K562 (cell line): ENCODE results near the gene FAM107B. TPM values are rescaled to one million over a fixed set of nuclear protein-coding genes. Genes with fewer than 3 reads are reported as not detected.

Experiments
- ATAC-seq: fragments of 200-7000 bp; cut with Tn5 transposase; 3 replicates; pipeline ENCODE4 v1.9.1; 2020; ENCODE audit warnings: moderate library complexity
- BruUV-seq: library from RNA; stranded (reverse); fragments of 400-500 nt; replicated peaks from 2 replicates; lab custom pipeline; 2021; lab: Mats Ljungman, UMichigan
- CTCF ChIA-PET: fragments of 300-600 bp; formaldehyde crosslinking; extraction: SDS; loops from one replicate; lab custom pipeline; 2021; ENCODE audit warnings: low intra/inter-chr PET ratio; lab: Yijun Ruan, JAX
- POLR2A ChIA-PET: fragments of 300-600, 350-650 bp; sonication (Branson Sonifier 250); formaldehyde crosslinking; extraction: SDS; loops from one replicate; lab custom pipeline; 2021; ENCODE audit warnings: antibody characterized with exemption, inconsistent platforms; lab: Yijun Ruan, JAX
- DNase-seq, 4 experiments: peaks; one replicate each; pipeline versions ENCODE4 v3.0.0 to v3.0.0-alpha.2; 2011 to 2018; ENCODE audit warnings: low spot score in 3 of 4, mixed read lengths in 3 of 4; ENCODE audit errors: extremely low read depth in 1 of 4
- FAIRE-seq: peaks from 2 replicates; lab custom pipeline; 2011; peaks lifted over from hg19 to GRCh38; lab: Jason Lieb, UNC
- H2AFZ ChIP-seq: 2 replicates; pipeline ENCODE4 v1.6.0; 2011; ENCODE audit warnings: low read depth, low read length, control low read depth, inconsistent platforms
- H3K27ac ChIP-seq: fragments of 200-600 bp; 3 replicates; pipeline ENCODE4 v1.8.0; 2011; ENCODE audit warnings: low read depth, mild to moderate bottlenecking, control low read depth, inconsistent platforms, low read length, moderate library complexity, mixed read lengths; ENCODE audit errors: extremely low read depth
- H3K27me3 ChIP-seq, 2 experiments: fragments of 300-600 bp in 1 of 2; 2 replicates in 1 of 2; 3 replicates in 1 of 2; pipeline versions ENCODE4 v1.6.0 to v1.8.0; 2011; ENCODE audit warnings: inconsistent platforms in 2 of 2, low read length in 2 of 2, mild to moderate bottlenecking in 1 of 2, mixed read lengths in 1 of 2, moderate library complexity in 1 of 2; ENCODE audit not compliant: control insufficient read depth in 2 of 2, insufficient read depth in 2 of 2
- H3K36me3 ChIP-seq: fragments of 300-600 bp; 3 replicates; pipeline ENCODE4 v1.8.0; 2011; ENCODE audit warnings: mild to moderate bottlenecking, low read length, inconsistent platforms; ENCODE audit not compliant: control insufficient read depth, insufficient read depth
- H3K4me1 ChIP-seq, 2 experiments: fragments of 200-600 bp in 1 of 2; replicated peaks in 1 of 2; 2 replicates in 1 of 2; 3 replicates in 1 of 2; pipeline versions ENCODE4 v1.5.1 to v1.8.0; 2011; ENCODE audit warnings: inconsistent platforms in 2 of 2, low read length in 2 of 2, mild to moderate bottlenecking in 1 of 2, mixed read lengths in 1 of 2, moderate library complexity in 1 of 2; ENCODE audit not compliant: control insufficient read depth in 2 of 2, insufficient read depth in 2 of 2
- H3K4me2 ChIP-seq: 2 replicates; pipeline ENCODE4 v1.6.1; 2011; ENCODE audit warnings: low read length, control low read depth, inconsistent platforms, mixed read lengths; ENCODE audit not compliant: insufficient read depth
- H3K4me3 ChIP-seq: fragments of 200-600 bp; sonication (generic), shearing (Covaris generic); 2 replicates; pipeline ENCODE4 v1.5.1; 2016; ENCODE audit warnings: control low read depth, inconsistent platforms
- H3K79me2 ChIP-seq: fragments of 200-600 bp; 3 replicates; pipeline ENCODE4 v1.8.0; 2011; ENCODE audit warnings: low read length, inconsistent platforms; ENCODE audit not compliant: control insufficient read depth, insufficient read depth
- H3K9ac ChIP-seq, 2 experiments: 2 replicates each; pipeline versions ENCODE4 v1.6.0 to v1.6.1; 2011; ENCODE audit warnings: low read depth in 2 of 2, low read length in 2 of 2, control low read depth in 1 of 2, inconsistent platforms in 1 of 2, mild to moderate bottlenecking in 1 of 2, mixed read lengths in 1 of 2; ENCODE audit not compliant: insufficient read depth in 1 of 2
- H3K9me1 ChIP-seq: one replicate; pipeline ENCODE4 v1.6.0; 2011; ENCODE audit warnings: inconsistent platforms, mild to moderate bottlenecking, low read length, moderate library complexity; ENCODE audit not compliant: control insufficient read depth, insufficient read depth
- H3K9me3 ChIP-seq: replicated peaks from 2 replicates; pipeline ENCODE4 v1.5.1; 2011; ENCODE audit warnings: low read depth, low read length, inconsistent platforms; ENCODE audit not compliant: control insufficient read depth, insufficient read depth
- H4K20me1 ChIP-seq: replicated peaks from 2 replicates; pipeline ENCODE4 v1.6.1; 2011; ENCODE audit warnings: low read length, inconsistent platforms, mixed read lengths; ENCODE audit not compliant: control insufficient read depth, insufficient read depth
- SMC3 ChIP-seq: conservative IDR thresholded peaks from 2 replicates; pipeline ENCODE4 v1.6.1; 2011; ENCODE audit warnings: low read depth, low read length, improper control_type of control experiment; ENCODE audit not compliant: insufficient read depth
- TEAD1 ChIP-seq, 2 experiments: fragments of 450-650 bp in 1 of 2; sonication (generic) in 1 of 2; formaldehyde crosslinking; IDR thresholded peaks; 2 replicates each; pipeline versions ENCODE4 v1.4.0 to v1.8.0; 2020 to 2022; ENCODE audit warnings: mild to moderate bottlenecking in 2 of 2, missing genetic modification reagents in 1 of 2
- WGBS: fragments of 100-300 bp; shearing (Covaris generic); methylation state at CpG from one replicate; pipeline ENCODE4 v1.1.6; 2016; ENCODE audit warnings: low coverage, mixed read lengths; ENCODE audit not compliant: insufficient coverage; ENCODE audit errors: missing lambda C conversion rate; 5-methylcytosine and 5-hydroxymethylcytosine counted together
- in situ Hi-C: fragments of 300-500 bp; cut with MboI; formaldehyde crosslinking; loops from 4 replicates; pipeline ENCODE4 v1.15.0; 2018; ENCODE audit warnings: inconsistent platforms, mixed read lengths
- intact Hi-C: fragments of 100-400 bp; cut with micrococcal nuclease; formaldehyde crosslinking; loops from 2 replicates; pipeline ENCODE4 v1.14.2; 2022
- polyA plus RNA-seq, 8 experiments: library from polyadenylated mRNA; depleted of rRNA in 4 of 8; stranded (reverse) in 5 of 8; unstranded in 3 of 8; fragments of >200 nt; fragmentation: Nextera tagmentation in 2 of 8; fragmentation: Illumina TruSeq in 1 of 8; extraction: Ambion mirVana in 2 of 8; extraction: Trizol in 1 of 8; gene quantifications; 2 replicates each; pipeline versions ENCODE4 v1.2.1 to v1.2.3, GENCODE V29; 2011 to 2014; ENCODE audit warnings: inconsistent platforms in 1 of 8, missing spikeins in 1 of 8
- total RNA-seq, 7 experiments: library from RNA; depleted of rRNA in 6 of 7; stranded (reverse); fragments of >200 nt in 6 of 7; fragmentation: Illumina TruSeq in 2 of 7; extraction: Trizol in 2 of 7; gene quantifications; 2 replicates each; pipeline versions ENCODE4 v1.2.1 to v1.2.3, GENCODE V29; 2011 to 2021; ENCODE audit warnings: low replicate concordance in 1 of 7
- TF ChIP-seq, protein P1 (sequence below), 2 experiments: fragments of 450-650 bp; IDR thresholded peaks; 2 replicates each; pipeline ENCODE4 v1.6.1; 2018; ENCODE audit warnings: mild to moderate bottlenecking in 2 of 2, low read depth in 1 of 2; ENCODE audit not compliant: partially characterized antibody in 2 of 2
- TF ChIP-seq, protein P2 (sequence below), 3 experiments: IDR thresholded peaks in 2 of 3; conservative IDR thresholded peaks in 1 of 3; 2 replicates each; pipeline ENCODE4 v1.5.1; 2011 to 2012; ENCODE audit warnings: low read length in 3 of 3, mild to moderate bottlenecking in 3 of 3, control low read depth in 2 of 3, improper control_type of control experiment in 1 of 3, inconsistent platforms in 1 of 3, low read depth in 1 of 3, mixed read lengths in 1 of 3, moderate library complexity in 1 of 3; ENCODE audit not compliant: insufficient read depth in 2 of 3

Gene FAM107B
- total and polyA plus RNA-seq, 9 of the 15 experiments (the other 6 are each of a cell fraction or from before 2014, with no cell fraction given): 0.40 to 2.8 (median 1.4) TPM

- TF ChIP-seq, protein P1, sequence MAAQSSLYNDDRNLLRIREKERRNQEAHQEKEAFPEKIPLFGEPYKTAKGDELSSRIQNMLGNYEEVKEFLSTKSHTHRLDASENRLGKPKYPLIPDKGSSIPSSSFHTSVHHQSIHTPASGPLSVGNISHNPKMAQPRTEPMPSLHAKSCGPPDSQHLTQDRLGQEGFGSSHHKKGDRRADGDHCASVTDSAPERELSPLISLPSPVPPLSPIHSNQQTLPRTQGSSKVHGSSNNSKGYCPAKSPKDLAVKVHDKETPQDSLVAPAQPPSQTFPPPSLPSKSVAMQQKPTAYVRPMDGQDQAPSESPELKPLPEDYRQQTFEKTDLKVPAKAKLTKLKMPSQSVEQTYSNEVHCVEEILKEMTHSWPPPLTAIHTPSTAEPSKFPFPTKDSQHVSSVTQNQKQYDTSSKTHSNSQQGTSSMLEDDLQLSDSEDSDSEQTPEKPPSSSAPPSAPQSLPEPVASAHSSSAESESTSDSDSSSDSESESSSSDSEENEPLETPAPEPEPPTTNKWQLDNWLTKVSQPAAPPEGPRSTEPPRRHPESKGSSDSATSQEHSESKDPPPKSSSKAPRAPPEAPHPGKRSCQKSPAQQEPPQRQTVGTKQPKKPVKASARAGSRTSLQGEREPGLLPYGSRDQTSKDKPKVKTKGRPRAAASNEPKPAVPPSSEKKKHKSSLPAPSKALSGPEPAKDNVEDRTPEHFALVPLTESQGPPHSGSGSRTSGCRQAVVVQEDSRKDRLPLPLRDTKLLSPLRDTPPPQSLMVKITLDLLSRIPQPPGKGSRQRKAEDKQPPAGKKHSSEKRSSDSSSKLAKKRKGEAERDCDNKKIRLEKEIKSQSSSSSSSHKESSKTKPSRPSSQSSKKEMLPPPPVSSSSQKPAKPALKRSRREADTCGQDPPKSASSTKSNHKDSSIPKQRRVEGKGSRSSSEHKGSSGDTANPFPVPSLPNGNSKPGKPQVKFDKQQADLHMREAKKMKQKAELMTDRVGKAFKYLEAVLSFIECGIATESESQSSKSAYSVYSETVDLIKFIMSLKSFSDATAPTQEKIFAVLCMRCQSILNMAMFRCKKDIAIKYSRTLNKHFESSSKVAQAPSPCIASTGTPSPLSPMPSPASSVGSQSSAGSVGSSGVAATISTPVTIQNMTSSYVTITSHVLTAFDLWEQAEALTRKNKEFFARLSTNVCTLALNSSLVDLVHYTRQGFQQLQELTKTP (IDR thresholded peaks at IDR 0.05; ENCODE audit: low read depth in 1 of 2, partially characterized antibody in 2 of 2): no peak
- no peak for TF ChIP-seq TEAD1 (CRISPR knock-in tag; IDR thresholded peaks at IDR 0.05)
Measured at GRCh38 chr10:14481014-14481413, 293.7 kb downstream of the FAM107B start (continued).

DNA sequence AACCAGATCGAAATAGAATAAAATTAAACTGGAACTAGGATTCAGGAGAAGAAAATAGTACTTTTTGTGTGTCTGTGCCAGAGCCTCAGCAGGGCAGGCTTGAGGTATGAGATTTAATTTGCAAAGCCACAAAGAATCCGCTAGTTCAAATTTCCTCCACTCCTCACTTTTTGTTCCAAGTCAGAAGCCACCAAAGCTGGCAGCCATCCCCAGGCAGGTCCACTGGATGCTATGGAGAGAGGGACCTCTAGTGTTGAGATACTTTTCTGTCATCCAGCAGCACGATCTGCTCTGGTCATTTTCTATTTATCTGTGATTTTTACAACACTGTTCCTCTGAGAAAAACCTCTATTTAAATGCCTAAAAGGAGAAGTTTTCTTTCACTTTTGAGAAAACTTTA, 296.1 kb downstream of the FAM107B start:
- intact Hi-C loops: loop anchor here (2.0 kb wide), 1 partner anchor 282 kb away; no protein-coding TSS in a partner anchor
- no peak overlapping the region for H2AFZ ChIP-seq
- WGBS: 0% methylated on average over 3 of the region's 3 CpGs
- in situ Hi-C loops: loop anchor here (10.0 kb wide), 1 partner anchor 294 kb away; no protein-coding TSS in a partner anchor
- BruUV-seq: no TSS peak
- no peaks in the 10 kb centered on the region for H3K36me3 ChIP-seq
- no peak overlapping the region for H3K9ac ChIP-seq
- H3K9me1 ChIP-seq: no peaks in the 10 kb centered on the region
- H3K4me2 ChIP-seq: no peak overlapping the region
- no peak overlapping the region for H3K27ac ChIP-seq
- peaks cover 8 to 43% of the 10 kb centered on the region in 2 experiments; a peak in 4 of 5 replicates for H3K27me3 ChIP-seq
- FAIRE-seq: peak; percentile 84
- CTCF ChIA-PET: interaction anchor here (1.3 kb wide), 1 partner anchor 282 kb away, joined by 5 read pairs; no protein-coding TSS in a partner anchor
- no peak overlapping the region for H3K4me3 ChIP-seq
- peak; percentile 15 to 31 (median 23) for DNase-seq
- no peaks in the 10 kb centered on the region for H4K20me1 ChIP-seq
- H3K79me2 ChIP-seq: no peaks in the 10 kb centered on the region
- POLR2A ChIA-PET: interaction anchor here (0.6 to 0.7 kb wide), 2 partner anchors 293 to 642 kb away, joined by 3 read pairs; no protein-coding TSS in a partner anchor
- H3K9me3 ChIP-seq: no peaks in the 10 kb centered on the region
- no peaks in the 10 kb centered on the region for H3K4me1 ChIP-seq
- ATAC-seq: peak; percentile 73
- TF ChIP-seq, protein P2, sequence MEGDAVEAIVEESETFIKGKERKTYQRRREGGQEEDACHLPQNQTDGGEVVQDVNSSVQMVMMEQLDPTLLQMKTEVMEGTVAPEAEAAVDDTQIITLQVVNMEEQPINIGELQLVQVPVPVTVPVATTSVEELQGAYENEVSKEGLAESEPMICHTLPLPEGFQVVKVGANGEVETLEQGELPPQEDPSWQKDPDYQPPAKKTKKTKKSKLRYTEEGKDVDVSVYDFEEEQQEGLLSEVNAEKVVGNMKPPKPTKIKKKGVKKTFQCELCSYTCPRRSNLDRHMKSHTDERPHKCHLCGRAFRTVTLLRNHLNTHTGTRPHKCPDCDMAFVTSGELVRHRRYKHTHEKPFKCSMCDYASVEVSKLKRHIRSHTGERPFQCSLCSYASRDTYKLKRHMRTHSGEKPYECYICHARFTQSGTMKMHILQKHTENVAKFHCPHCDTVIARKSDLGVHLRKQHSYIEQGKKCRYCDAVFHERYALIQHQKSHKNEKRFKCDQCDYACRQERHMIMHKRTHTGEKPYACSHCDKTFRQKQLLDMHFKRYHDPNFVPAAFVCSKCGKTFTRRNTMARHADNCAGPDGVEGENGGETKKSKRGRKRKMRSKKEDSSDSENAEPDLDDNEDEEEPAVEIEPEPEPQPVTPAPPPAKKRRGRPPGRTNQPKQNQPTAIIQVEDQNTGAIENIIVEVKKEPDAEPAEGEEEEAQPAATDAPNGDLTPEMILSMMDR (IDR thresholded peaks at IDR 0.05 in 2 of 3, conservative IDR thresholded peaks at IDR 0.05 in 1 of 3; ENCODE audit: insufficient read depth in 2 of 3, low read depth in 1 of 3, low read length in 3 of 3): peak; percentile 41 to 68 (median 59); a peak in 4 of 6 replicates
- TF ChIP-seq SMC3: 0 out of 2 replicates have a peak, but pooled peaks have one; percentile 26
